Endothelial cell of umbilical vein (primary cell): ENCODE results near the gene IQCB1. TPM values are rescaled to one million over a fixed set of nuclear protein-coding genes. Genes with fewer than 3 reads are reported as not detected.

Source experiments
- BruUV-seq: library from RNA; stranded (reverse); fragments of 400-500 nt; replicated peaks from 2 replicates; lab custom pipeline; 2021; lab: Mats Ljungman, UMichigan
- CTCF ChIA-PET: fragments of 300-600, 350-600 bp; sonication (Branson Sonifier 250); formaldehyde crosslinking; loops from one replicate; lab custom pipeline; 2021; ENCODE audit warnings: antibody characterized with exemption, inconsistent platforms; lab: Charles Lee
- POLR2A ChIA-PET: fragments of 300-600, 350-600 bp; sonication (Branson Sonifier 250); formaldehyde crosslinking; loops from one replicate; lab custom pipeline; 2021; ENCODE audit warnings: antibody characterized with exemption, inconsistent platforms; lab: Charles Lee
- DNase-seq: peaks from one replicate; pipeline ENCODE4 v3.0.0-alpha.2; 2011; ENCODE audit warnings: low read depth, low spot score
- FAIRE-seq: peaks from 2 replicates; lab custom pipeline; 2011; peaks lifted over from hg19 to GRCh38; lab: Jason Lieb, UNC
- H2AFZ ChIP-seq: 2 replicates; pipeline ENCODE4 v1.6.0; 2012; ENCODE audit warnings: low read depth, low read length, control low read depth, inconsistent platforms
- H3K27ac ChIP-seq: 2 replicates; pipeline ENCODE4 v1.5.1; 2011; ENCODE audit warnings: low read depth, mild to moderate bottlenecking, control low read depth, low read length, moderate library complexity; ENCODE audit not compliant: insufficient read depth
- H3K27me3 ChIP-seq, 2 experiments: 2 replicates each; pipeline versions ENCODE4 v1.6.0 to v1.6.1; 2011; ENCODE audit warnings: low read length in 2 of 2, mixed read lengths in 1 of 2; ENCODE audit not compliant: control insufficient read depth in 2 of 2, insufficient read depth in 2 of 2
- H3K36me3 ChIP-seq, 2 experiments: 2 replicates in 1 of 2; 3 replicates in 1 of 2; pipeline ENCODE4 v1.5.1; 2011; ENCODE audit warnings: low read length in 2 of 2, mild to moderate bottlenecking in 1 of 2, moderate library complexity in 1 of 2; ENCODE audit not compliant: control insufficient read depth in 2 of 2, insufficient read depth in 2 of 2; ENCODE audit errors: extremely low read depth in 1 of 2
- H3K4me1 ChIP-seq: 3 replicates; pipeline ENCODE4 v1.5.1; 2011; ENCODE audit warnings: mild to moderate bottlenecking, low read length; ENCODE audit not compliant: control insufficient read depth, insufficient read depth; ENCODE audit errors: extremely low read depth
- H3K4me2 ChIP-seq: 2 replicates; pipeline ENCODE4 v1.6.1; 2011; ENCODE audit warnings: low read length, control low read depth, mixed read lengths; ENCODE audit not compliant: insufficient read depth
- H3K4me3 ChIP-seq, 3 experiments: fragments of 200-600 bp in 1 of 3; sonication (generic), shearing (Covaris generic) in 1 of 3; replicated peaks in 1 of 3; 2 replicates each; pipeline ENCODE4 v1.5.1; 2011 to 2016; ENCODE audit warnings: control low read depth in 3 of 3, low read length in 3 of 3, mild to moderate bottlenecking in 2 of 3, inconsistent platforms in 1 of 3, low read depth in 1 of 3, moderate library complexity in 1 of 3; ENCODE audit not compliant: insufficient read depth in 1 of 3
- H3K79me2 ChIP-seq: 2 replicates; pipeline ENCODE4 v1.6.0; 2012; ENCODE audit warnings: low read length, inconsistent platforms; ENCODE audit not compliant: control insufficient read depth, insufficient read depth
- H3K9ac ChIP-seq: replicated peaks from 2 replicates; pipeline ENCODE3; 2011; ENCODE audit warnings: low read length, control low read depth; ENCODE audit not compliant: insufficient read depth; ENCODE audit errors: extremely low read depth
- H3K9me1 ChIP-seq: replicated peaks from 3 replicates; pipeline ENCODE4 v1.6.0; 2011; ENCODE audit warnings: mild to moderate bottlenecking, low read length; ENCODE audit not compliant: control insufficient read depth, insufficient read depth; ENCODE audit errors: extremely low read depth
- H3K9me3 ChIP-seq: replicated peaks from 2 replicates; pipeline ENCODE4 v1.5.1; 2012; ENCODE audit warnings: low read length, inconsistent platforms; ENCODE audit not compliant: control insufficient read depth, insufficient read depth
- H4K20me1 ChIP-seq: replicated peaks from 2 replicates; pipeline ENCODE3; 2011; ENCODE audit warnings: mild to moderate bottlenecking, low read length; ENCODE audit not compliant: control insufficient read depth, insufficient read depth; ENCODE audit errors: extremely low read depth
- EZH2 ChIP-seq: IDR thresholded peaks from 2 replicates; pipeline ENCODE4 v1.6.1; 2012; ENCODE audit warnings: borderline replicate concordance, low read depth, mild to moderate bottlenecking, moderate library complexity, low read length, inconsistent platforms; ENCODE audit not compliant: severe bottlenecking
- FOS ChIP-seq: IDR thresholded peaks from 2 replicates; pipeline ENCODE4 v1.6.1; 2011; ENCODE audit warnings: mild to moderate bottlenecking, low read length, moderate library complexity, borderline replicate concordance; ENCODE audit not compliant: insufficient read depth
- GATA2 ChIP-seq: IDR thresholded peaks from 2 replicates; pipeline ENCODE4 v1.7.0; 2011; ENCODE audit warnings: low read depth, mild to moderate bottlenecking, moderate library complexity, mixed read lengths, low read length; ENCODE audit not compliant: insufficient read length, insufficient read depth
- JUN ChIP-seq: IDR thresholded peaks from 2 replicates; pipeline ENCODE4 v1.6.1; 2011; ENCODE audit warnings: borderline replicate concordance, low read depth; ENCODE audit not compliant: insufficient read length, insufficient read depth
- MYC ChIP-seq: IDR thresholded peaks from one replicate; pipeline ENCODE4 v1.6.1; 2011; ENCODE audit warnings: mild to moderate bottlenecking, low read depth, low read length
- POLR2A ChIP-seq: IDR thresholded peaks from 2 replicates; pipeline ENCODE4 v1.6.1; 2012; ENCODE audit warnings: low read depth, mild to moderate bottlenecking, control low read depth, low read length
- POLR2AphosphoS5 ChIP-seq: IDR thresholded peaks from 2 replicates; pipeline ENCODE4 v1.6.1; 2012; ENCODE audit warnings: low read depth, mild to moderate bottlenecking, control low read depth, low read length, moderate library complexity; ENCODE audit not compliant: insufficient read depth
- dilution Hi-C: fragments of 300-500 bp; cut with MboI; formaldehyde crosslinking; loops from one replicate; pipeline ENCODE4 v1.15.0; 2019; ENCODE audit warnings: low sequenced_read_pairs; ENCODE audit not compliant: extremely low pct_ligation_motif_present
- intact Hi-C: fragments of 100-400 bp; cut with micrococcal nuclease; formaldehyde crosslinking; loops from one replicate; pipeline ENCODE4 v1.10.0; 2022
- polyA plus RNA-seq, 4 experiments: library from polyadenylated mRNA; depleted of rRNA in 3 of 4; stranded (reverse) in 3 of 4; unstranded in 1 of 4; fragments of >200 nt; gene quantifications; 2 replicates each; pipeline versions ENCODE4 v1.2.1 to v1.2.3, GENCODE V29; 2011 to 2012; ENCODE audit warnings: missing spikeins in 1 of 4
- total RNA-seq: library from RNA; stranded (reverse); gene quantifications from 2 replicates; pipeline ENCODE4 v1.2.3, GENCODE V29; 2021
- TF ChIP-seq, protein P1 (sequence below), 2 donors: IDR thresholded peaks; 1 replicate in 1 of 2; 2 replicates in 1 of 2; pipeline ENCODE4 v1.5.1; 2011; ENCODE audit warnings: low read length in 2 of 2, mild to moderate bottlenecking in 2 of 2, moderate library complexity in 2 of 2, control low read depth in 1 of 2, inconsistent platforms in 1 of 2, low read depth in 1 of 2; ENCODE audit not compliant: insufficient read depth in 1 of 2; ENCODE audit errors: extremely low read depth in 1 of 2
- TF ChIP-seq, protein P2 (sequence below): IDR thresholded peaks from 2 replicates; pipeline ENCODE4 v1.6.1; 2011; ENCODE audit not compliant: insufficient read depth, insufficient read length

The IQCB1 gene
- total and polyA plus RNA-seq, 2 donors (not counting 3 experiments of a cell fraction or from before 2014, with no cell fraction given) = 9.9 to 22.0 TPM

DNA sequence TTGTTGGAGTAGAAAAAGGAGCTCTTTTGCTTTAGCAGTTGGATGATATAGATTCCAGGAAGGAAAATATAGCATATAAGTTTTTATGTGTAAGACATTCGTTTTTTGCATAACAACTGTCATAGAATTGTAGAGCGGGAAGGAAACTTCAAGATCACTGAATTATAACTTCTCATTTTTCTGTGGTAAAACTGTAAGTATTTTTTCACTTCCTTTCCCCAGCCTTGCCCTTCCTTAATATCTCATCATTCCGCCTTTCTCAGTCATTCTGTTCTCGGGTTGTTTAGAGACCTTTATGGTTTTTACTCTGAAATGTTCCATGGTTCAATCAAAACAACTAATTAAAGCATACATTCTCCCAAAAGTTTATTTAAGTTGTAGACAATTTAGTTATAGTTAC lies 1.2 kb upstream of the IQCB1 start:
- Histone ChIP-seq H4K20me1 (no peaks in the 10 kb centered on the region), H3K4me1 (peaks cover 8% of the 10 kb centered on the region), H3K4me2 (peak overlapping the region; percentile 88), H2AFZ (no peak overlapping the region), H3K9ac (no peak overlapping the region), H3K9me1 (no peaks in the 10 kb centered on the region), H3K9me3 (no peaks in the 10 kb centered on the region), H3K36me3 (peaks cover 0 to 2% of the 10 kb centered on the region in 2 experiments), H3K27ac (no peak overlapping the region), H3K4me3 (no peak overlapping the region), H3K79me2 (peaks cover 12% of the 10 kb centered on the region), H3K27me3 (peaks cover 0 to 3% of the 10 kb centered on the region in 2 experiments)
- DNase-seq (no peak), FAIRE-seq (no peak)
- intact Hi-C loops (loop anchor here (5.0 kb wide), 1 partner anchor 174 kb away; the partner anchor contains the start of gene HCLS1), dilution Hi-C loops (no loop called here)
- TF ChIP-seq EZH2 = no peak
- TF ChIP-seq GATA2 = no peak
- no peak for TF ChIP-seq MYC
- TF ChIP-seq POLR2AphosphoS5 = no peak
- TF ChIP-seq, protein P1, sequence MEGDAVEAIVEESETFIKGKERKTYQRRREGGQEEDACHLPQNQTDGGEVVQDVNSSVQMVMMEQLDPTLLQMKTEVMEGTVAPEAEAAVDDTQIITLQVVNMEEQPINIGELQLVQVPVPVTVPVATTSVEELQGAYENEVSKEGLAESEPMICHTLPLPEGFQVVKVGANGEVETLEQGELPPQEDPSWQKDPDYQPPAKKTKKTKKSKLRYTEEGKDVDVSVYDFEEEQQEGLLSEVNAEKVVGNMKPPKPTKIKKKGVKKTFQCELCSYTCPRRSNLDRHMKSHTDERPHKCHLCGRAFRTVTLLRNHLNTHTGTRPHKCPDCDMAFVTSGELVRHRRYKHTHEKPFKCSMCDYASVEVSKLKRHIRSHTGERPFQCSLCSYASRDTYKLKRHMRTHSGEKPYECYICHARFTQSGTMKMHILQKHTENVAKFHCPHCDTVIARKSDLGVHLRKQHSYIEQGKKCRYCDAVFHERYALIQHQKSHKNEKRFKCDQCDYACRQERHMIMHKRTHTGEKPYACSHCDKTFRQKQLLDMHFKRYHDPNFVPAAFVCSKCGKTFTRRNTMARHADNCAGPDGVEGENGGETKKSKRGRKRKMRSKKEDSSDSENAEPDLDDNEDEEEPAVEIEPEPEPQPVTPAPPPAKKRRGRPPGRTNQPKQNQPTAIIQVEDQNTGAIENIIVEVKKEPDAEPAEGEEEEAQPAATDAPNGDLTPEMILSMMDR (IDR thresholded peaks at IDR 0.05; ENCODE audit: extremely low read depth in 1 of 2, insufficient read depth in 1 of 2, low read depth in 1 of 2, low read length in 2 of 2) = no peak
- TF ChIP-seq, protein P2, sequence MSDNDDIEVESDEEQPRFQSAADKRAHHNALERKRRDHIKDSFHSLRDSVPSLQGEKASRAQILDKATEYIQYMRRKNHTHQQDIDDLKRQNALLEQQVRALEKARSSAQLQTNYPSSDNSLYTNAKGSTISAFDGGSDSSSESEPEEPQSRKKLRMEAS = no peak
- no peak for TF ChIP-seq POLR2A
- no peak for TF ChIP-seq FOS
- no peak for TF ChIP-seq JUN
- BruUV-seq = no TSS peak
- ChIA-PET POLR2A (no interaction called here), CTCF (no interaction called here)
